HepG2 (cell line): Measurements from ENCODE around the gene PMIS2. TPM values are rescaled to one million over a fixed set of nuclear protein-coding genes. Genes with fewer than 3 reads are reported as not detected.
A peak's percentile ranks its signal among the peaks of the same experiment; 100 is the strongest.

Experiments
- CHCHD3 ChIP-seq: sonication (generic); formaldehyde crosslinking; IDR thresholded peaks from 2 replicates; pipeline ENCODE4 v1.8.0; 2022; ENCODE audit warnings: mild to moderate bottlenecking, missing genetic modification reagents, moderate library complexity
- EEA1 ChIP-seq: sonication (generic); formaldehyde crosslinking; IDR thresholded peaks from 2 replicates; pipeline ENCODE4 v1.5.1; 2020; ENCODE audit warnings: mild to moderate bottlenecking, missing genetic modification reagents, borderline replicate concordance
- HNF4A ChIP-seq: sonication (generic); formaldehyde crosslinking; IDR thresholded peaks from 2 replicates; pipeline ENCODE4 v1.4.0; 2020; ENCODE audit warnings: missing genetic modification reagents
- KLF15 ChIP-seq: sonication (generic); formaldehyde crosslinking; IDR thresholded peaks from 2 replicates; pipeline ENCODE4 v1.8.1; 2023; ENCODE audit warnings: borderline replicate concordance, mild to moderate bottlenecking, inconsistent platforms, missing genetic modification reagents, mixed read lengths
- NFYC ChIP-seq: IDR thresholded peaks from 2 replicates; pipeline ENCODE4 v1.6.1; 2016; ENCODE audit warnings: missing genetic modification reagents, missing compliant biosample characterization
- SOX13 ChIP-seq, 3 experiments: fragments of 450-650 bp in 1 of 3; sonication (generic) in 1 of 3; formaldehyde crosslinking in 1 of 3; IDR thresholded peaks in 2 of 3; conservative IDR thresholded peaks in 1 of 3; 2 replicates each; pipeline versions ENCODE4 v1.5.0 to v1.6.1; 2016 to 2020; ENCODE audit warnings: antibody characterized with exemption in 1 of 3, mild to moderate bottlenecking in 1 of 3, missing compliant biosample characterization in 1 of 3, missing genetic modification reagents in 1 of 3, moderate library complexity in 1 of 3
- SP4 ChIP-seq: sonication (generic); formaldehyde crosslinking; IDR thresholded peaks from 2 replicates; pipeline ENCODE4 v1.8.1; 2023; ENCODE audit warnings: mild to moderate bottlenecking, missing genetic modification reagents
- SRSF1 ChIP-seq: fragments of 200-400 bp; formaldehyde crosslinking; optimal IDR thresholded peaks from 2 replicates; pipeline ENCODE3; 2017; ENCODE audit warnings: mild to moderate bottlenecking, low read depth, low read length, moderate library complexity
- TARDBP ChIP-seq: sonication (generic); formaldehyde crosslinking; IDR thresholded peaks from 2 replicates; pipeline ENCODE4 v1.8.0; 2022; ENCODE audit warnings: mild to moderate bottlenecking, missing genetic modification reagents
- ZFX ChIP-seq: sonication (generic); formaldehyde crosslinking; IDR thresholded peaks from 2 replicates; pipeline ENCODE4 v1.4.0; 2020; ENCODE audit warnings: mild to moderate bottlenecking, low read depth, missing genetic modification reagents, moderate library complexity
- ZNF235 ChIP-seq: sonication (generic); formaldehyde crosslinking; IDR thresholded peaks from 2 replicates; pipeline ENCODE4 v1.8.1; 2023; ENCODE audit warnings: mild to moderate bottlenecking, missing genetic modification reagents, borderline replicate concordance
- ZNF263 ChIP-seq: sonication (generic); formaldehyde crosslinking; IDR thresholded peaks from 2 replicates; pipeline ENCODE4 v1.4.0; 2020; ENCODE audit warnings: missing genetic modification reagents
- ZNF451 ChIP-seq: sonication (generic); formaldehyde crosslinking; IDR thresholded peaks from 2 replicates; pipeline ENCODE4 v1.5.0; 2020; ENCODE audit warnings: mild to moderate bottlenecking, missing genetic modification reagents
- ZNF530 ChIP-seq: sonication (generic); formaldehyde crosslinking; IDR thresholded peaks from 2 replicates; pipeline ENCODE4 v1.5.0; 2020; ENCODE audit warnings: low read depth, mild to moderate bottlenecking, missing genetic modification reagents
- ZNF550 ChIP-seq: sonication (generic); formaldehyde crosslinking; IDR thresholded peaks from 2 replicates; pipeline ENCODE4 v1.4.0; 2020; ENCODE audit warnings: mild to moderate bottlenecking, missing genetic modification reagents, borderline replicate concordance
- ZSCAN12 ChIP-seq: sonication (generic); formaldehyde crosslinking; IDR thresholded peaks from 2 replicates; pipeline ENCODE4 v1.9.0; 2021; ENCODE audit warnings: mild to moderate bottlenecking, missing genetic modification reagents
- ZSCAN22 ChIP-seq: sonication (generic); formaldehyde crosslinking; IDR thresholded peaks from 2 replicates; pipeline ENCODE4 v1.4.0; 2020; ENCODE audit warnings: mild to moderate bottlenecking, missing genetic modification reagents
- polyA plus RNA-seq, 8 experiments: library from polyadenylated mRNA; depleted of rRNA in 3 of 8; stranded (reverse) in 7 of 8; unstranded in 1 of 8; fragments of >200 nt; fragmentation: Illumina TruSeq in 4 of 8; extraction: Trizol in 4 of 8; gene quantifications; 2 replicates each; pipeline versions ENCODE4 v1.2.1 to v1.2.3, GENCODE V29; 2011 to 2016; ENCODE audit warnings: low read depth in 4 of 8, missing spikeins in 1 of 8, mixed read lengths in 1 of 8; ENCODE audit not compliant: insufficient read depth in 1 of 8
- total RNA-seq, 5 experiments: library from RNA; depleted of rRNA; stranded (reverse); fragments of >200 nt; fragmentation: Illumina TruSeq; extraction: Trizol; gene quantifications; 2 replicates each; pipeline ENCODE4 v1.2.3, GENCODE V29; 2016; ENCODE audit warnings: low read depth in 1 of 5
- TF ChIP-seq, protein P1 (sequence below): sonication (generic); formaldehyde crosslinking; IDR thresholded peaks from 2 replicates; pipeline ENCODE4 v1.4.0; 2020; ENCODE audit warnings: mild to moderate bottlenecking, missing genetic modification reagents
- TF ChIP-seq, protein P2 (sequence below): sonication (generic); formaldehyde crosslinking; IDR thresholded peaks from 2 replicates; pipeline ENCODE4 v1.4.0; 2020; ENCODE audit warnings: missing genetic modification reagents, borderline replicate concordance
- TF ChIP-seq, protein P3 (sequence below): sonication (generic); formaldehyde crosslinking; IDR thresholded peaks from 2 replicates; pipeline ENCODE4 v1.8.0; 2022; ENCODE audit warnings: mild to moderate bottlenecking, missing genetic modification reagents
- TF ChIP-seq, protein P4 (sequence below): sonication (generic); formaldehyde crosslinking; IDR thresholded peaks from 2 replicates; pipeline ENCODE4 v1.8.0; 2022; ENCODE audit warnings: mild to moderate bottlenecking, missing genetic modification reagents; ENCODE audit not compliant: insufficient replicate concordance

Gene PMIS2
- total and polyA plus RNA-seq, 2 of the 13 experiments (the other 11 are each of a cell fraction or from before 2014, with no cell fraction given), result not detected

DNA sequence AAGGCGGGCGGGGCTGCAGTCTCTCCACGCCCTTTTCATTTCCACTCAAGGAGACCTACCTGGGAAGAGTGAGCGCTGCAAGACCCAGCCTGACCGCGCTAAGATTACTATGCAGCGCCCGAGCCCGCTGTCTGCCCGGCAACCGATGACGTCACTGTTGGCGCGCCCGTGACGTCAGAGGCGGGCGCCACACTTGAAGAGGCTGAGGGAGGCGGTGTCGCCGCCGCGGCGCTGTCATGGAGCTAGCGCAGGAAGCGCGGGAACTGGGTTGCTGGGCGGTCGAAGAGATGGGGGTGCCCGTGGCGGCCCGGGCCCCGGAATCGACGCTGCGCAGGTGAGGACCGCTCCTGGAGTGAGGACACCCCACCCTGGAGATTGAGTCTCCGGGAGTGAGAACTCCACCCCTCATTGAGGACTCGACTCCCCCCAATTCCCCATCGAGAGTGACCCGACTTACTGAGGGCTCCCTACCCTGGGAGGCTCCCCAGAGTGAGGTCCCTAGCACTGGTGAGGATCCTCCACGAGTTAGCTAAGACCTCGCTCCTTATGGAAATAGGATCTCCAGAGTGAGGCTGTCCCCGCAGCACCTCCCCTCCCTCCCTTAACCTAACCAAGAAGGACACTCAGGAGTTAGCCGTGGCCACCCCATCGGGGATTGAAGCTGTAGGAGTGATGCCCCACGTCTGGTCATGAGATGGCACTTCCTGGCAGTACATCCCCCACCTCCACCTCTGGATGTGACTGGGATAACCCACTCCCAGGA, 26.8 kb downstream of the PMIS2 start, which contains the start of gene HAUS5 (continued):
- TF ChIP-seq, protein P1, sequence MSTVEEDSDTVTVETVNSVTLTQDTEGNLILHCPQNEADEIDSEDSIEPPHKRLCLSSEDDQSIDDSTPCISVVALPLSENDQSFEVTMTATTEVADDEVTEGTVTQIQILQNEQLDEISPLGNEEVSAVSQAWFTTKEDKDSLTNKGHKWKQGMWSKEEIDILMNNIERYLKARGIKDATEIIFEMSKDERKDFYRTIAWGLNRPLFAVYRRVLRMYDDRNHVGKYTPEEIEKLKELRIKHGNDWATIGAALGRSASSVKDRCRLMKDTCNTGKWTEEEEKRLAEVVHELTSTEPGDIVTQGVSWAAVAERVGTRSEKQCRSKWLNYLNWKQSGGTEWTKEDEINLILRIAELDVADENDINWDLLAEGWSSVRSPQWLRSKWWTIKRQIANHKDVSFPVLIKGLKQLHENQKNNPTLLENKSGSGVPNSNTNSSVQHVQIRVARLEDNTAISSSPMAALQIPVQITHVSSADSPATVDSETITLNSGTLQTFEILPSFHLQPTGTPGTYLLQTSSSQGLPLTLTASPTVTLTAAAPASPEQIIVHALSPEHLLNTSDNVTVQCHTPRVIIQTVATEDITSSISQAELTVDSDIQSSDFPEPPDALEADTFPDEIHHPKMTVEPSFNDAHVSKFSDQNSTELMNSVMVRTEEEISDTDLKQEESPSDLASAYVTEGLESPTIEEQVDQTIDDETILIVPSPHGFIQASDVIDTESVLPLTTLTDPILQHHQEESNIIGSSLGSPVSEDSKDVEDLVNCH, result no peak
- TF ChIP-seq ZNF550 (CRISPR knock-in tag) (no peak), HNF4A (CRISPR knock-in tag) (no peak), SP4 (CRISPR knock-in tag) (peak; percentile 46; the same call in 1 of the 2 replicates), SOX13 (IDR thresholded peaks at IDR 0.05) (no peak), SOX13 (CRISPR knock-in tag; conservative IDR thresholded peaks at IDR 0.05 in 1 of 2, IDR thresholded peaks at IDR 0.05 in 1 of 2) (peak in 1 of 2 experiments; percentile 42; a peak in 2 of 4 replicates), ZFX (CRISPR knock-in tag) (peak; percentile 60; the same call in 1 of the 2 replicates), ZNF530 (no peak), ZSCAN22 (CRISPR knock-in tag) (no peak), KLF15 (no peak), NFYC (peak; percentile 60), ZNF263 (CRISPR knock-in tag) (peak; percentile 61), EEA1 (CRISPR knock-in tag) (no peak), CHCHD3 (CRISPR knock-in tag) (no peak), TARDBP (peak; percentile 73; the same call in 1 of the 2 replicates), ZSCAN12 (CRISPR knock-in tag) (no peak), ZNF451 (CRISPR knock-in tag) (0 out of 2 replicates have a peak, but pooled peaks have one; percentile 56), ZNF235 (no peak), SRSF1 (no peak)
- TF ChIP-seq, protein P2, sequence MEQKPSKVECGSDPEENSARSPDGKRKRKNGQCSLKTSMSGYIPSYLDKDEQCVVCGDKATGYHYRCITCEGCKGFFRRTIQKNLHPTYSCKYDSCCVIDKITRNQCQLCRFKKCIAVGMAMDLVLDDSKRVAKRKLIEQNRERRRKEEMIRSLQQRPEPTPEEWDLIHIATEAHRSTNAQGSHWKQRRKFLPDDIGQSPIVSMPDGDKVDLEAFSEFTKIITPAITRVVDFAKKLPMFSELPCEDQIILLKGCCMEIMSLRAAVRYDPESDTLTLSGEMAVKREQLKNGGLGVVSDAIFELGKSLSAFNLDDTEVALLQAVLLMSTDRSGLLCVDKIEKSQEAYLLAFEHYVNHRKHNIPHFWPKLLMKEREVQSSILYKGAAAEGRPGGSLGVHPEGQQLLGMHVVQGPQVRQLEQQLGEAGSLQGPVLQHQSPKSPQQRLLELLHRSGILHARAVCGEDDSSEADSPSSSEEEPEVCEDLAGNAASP (CRISPR knock-in tag), result 0 out of 2 replicates have a peak, but pooled peaks have one; percentile 21
- TF ChIP-seq, protein P3, sequence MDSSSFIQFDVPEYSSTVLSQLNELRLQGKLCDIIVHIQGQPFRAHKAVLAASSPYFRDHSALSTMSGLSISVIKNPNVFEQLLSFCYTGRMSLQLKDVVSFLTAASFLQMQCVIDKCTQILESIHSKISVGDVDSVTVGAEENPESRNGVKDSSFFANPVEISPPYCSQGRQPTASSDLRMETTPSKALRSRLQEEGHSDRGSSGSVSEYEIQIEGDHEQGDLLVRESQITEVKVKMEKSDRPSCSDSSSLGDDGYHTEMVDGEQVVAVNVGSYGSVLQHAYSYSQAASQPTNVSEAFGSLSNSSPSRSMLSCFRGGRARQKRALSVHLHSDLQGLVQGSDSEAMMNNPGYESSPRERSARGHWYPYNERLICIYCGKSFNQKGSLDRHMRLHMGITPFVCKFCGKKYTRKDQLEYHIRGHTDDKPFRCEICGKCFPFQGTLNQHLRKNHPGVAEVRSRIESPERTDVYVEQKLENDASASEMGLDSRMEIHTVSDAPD (CRISPR knock-in tag), result no peak
- TF ChIP-seq, protein P4, sequence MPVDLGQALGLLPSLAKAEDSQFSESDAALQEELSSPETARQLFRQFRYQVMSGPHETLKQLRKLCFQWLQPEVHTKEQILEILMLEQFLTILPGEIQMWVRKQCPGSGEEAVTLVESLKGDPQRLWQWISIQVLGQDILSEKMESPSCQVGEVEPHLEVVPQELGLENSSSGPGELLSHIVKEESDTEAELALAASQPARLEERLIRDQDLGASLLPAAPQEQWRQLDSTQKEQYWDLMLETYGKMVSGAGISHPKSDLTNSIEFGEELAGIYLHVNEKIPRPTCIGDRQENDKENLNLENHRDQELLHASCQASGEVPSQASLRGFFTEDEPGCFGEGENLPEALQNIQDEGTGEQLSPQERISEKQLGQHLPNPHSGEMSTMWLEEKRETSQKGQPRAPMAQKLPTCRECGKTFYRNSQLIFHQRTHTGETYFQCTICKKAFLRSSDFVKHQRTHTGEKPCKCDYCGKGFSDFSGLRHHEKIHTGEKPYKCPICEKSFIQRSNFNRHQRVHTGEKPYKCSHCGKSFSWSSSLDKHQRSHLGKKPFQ, result no peak
